CD14-positive monocyte (primary cell): ENCODE results near the gene MRM3. TPM values are rescaled to one million over a fixed set of nuclear protein-coding genes. Genes with fewer than 3 reads are reported as not detected.
"Not testable (repeated sequence)": the region's sequence is repeated elsewhere in the genome, so short reads cannot be mapped to it uniquely, and the experiment has no call there.

Source experiments
- DNase-seq, 3 donors: peaks; one replicate each; pipeline ENCODE4 v3.0.0-alpha.2; 2011 to 2022
- H2AFZ ChIP-seq: 2 replicates; pipeline ENCODE4 v1.6.0; 2012; ENCODE audit warnings: mild to moderate bottlenecking, low read depth, low read length, inconsistent platforms; ENCODE audit not compliant: insufficient read depth, poor library complexity, severe bottlenecking
- H3K27ac ChIP-seq, 2 donors: 1 replicate in 1 of 2; 2 replicates in 1 of 2; pipeline ENCODE4 v1.5.1; 2012 to 2013; ENCODE audit warnings: low read length in 2 of 2, control low read depth in 1 of 2, inconsistent platforms in 1 of 2, low read depth in 1 of 2, mild to moderate bottlenecking in 1 of 2
- H3K27me3 ChIP-seq, 2 donors: one replicate each; pipeline versions ENCODE4 v1.6.0 to v1.6.1; 2011 to 2013; ENCODE audit warnings: low read length in 2 of 2; ENCODE audit not compliant: control insufficient read depth in 2 of 2, insufficient read depth in 2 of 2
- H3K36me3 ChIP-seq, 2 donors: replicated peaks in 1 of 2; 1 replicate in 1 of 2; 2 replicates in 1 of 2; pipeline versions ENCODE4 v1.5.1 to v1.6.1; 2012 to 2013; ENCODE audit warnings: low read length in 2 of 2, control low read depth in 1 of 2, inconsistent platforms in 1 of 2, mild to moderate bottlenecking in 1 of 2; ENCODE audit not compliant: insufficient read depth in 2 of 2, control insufficient read depth in 1 of 2
- H3K4me1 ChIP-seq, 2 donors: 1 replicate in 1 of 2; 2 replicates in 1 of 2; pipeline versions ENCODE4 v1.5.1 to v1.6.1; 2012 to 2013; ENCODE audit warnings: low read length in 2 of 2, control low read depth in 1 of 2, inconsistent platforms in 1 of 2, mild to moderate bottlenecking in 1 of 2, moderate library complexity in 1 of 2; ENCODE audit not compliant: insufficient read depth in 2 of 2, control insufficient read depth in 1 of 2
- H3K4me2 ChIP-seq: replicated peaks from 2 replicates; pipeline ENCODE3; 2012; ENCODE audit warnings: low read length, moderate library complexity, mild to moderate bottlenecking; ENCODE audit not compliant: poor library complexity, severe bottlenecking; ENCODE audit errors: extremely low read depth
- H3K4me3 ChIP-seq, 3 experiments: fragments of 200-600 bp in 1 of 3; sonication (generic) in 1 of 3; replicated peaks in 1 of 3; 1 replicate in 2 of 3; 2 replicates in 1 of 3; pipeline ENCODE4 v1.5.1; 2011 to 2013; ENCODE audit warnings: low read length in 3 of 3, mild to moderate bottlenecking in 3 of 3, control low read depth in 2 of 3, low read depth in 2 of 3, inconsistent platforms in 1 of 3, moderate library complexity in 1 of 3
- H3K79me2 ChIP-seq: 2 replicates; pipeline ENCODE4 v1.6.0; 2012; ENCODE audit warnings: mild to moderate bottlenecking, control low read depth, inconsistent platforms, low read length, moderate library complexity; ENCODE audit not compliant: insufficient read depth
- H3K9ac ChIP-seq: 2 replicates; pipeline ENCODE4 v1.6.0; 2017; ENCODE audit warnings: low read length, mild to moderate bottlenecking; ENCODE audit not compliant: insufficient read depth, poor library complexity, severe bottlenecking
- H3K9me3 ChIP-seq, 2 donors: replicated peaks in 1 of 2; 1 replicate in 1 of 2; 2 replicates in 1 of 2; pipeline versions ENCODE4 v1.5.1 to v1.6.1; 2012 to 2013; ENCODE audit warnings: low read length in 2 of 2, control low read depth in 1 of 2; ENCODE audit not compliant: control insufficient read depth in 1 of 2, insufficient read depth in 1 of 2
- H4K20me1 ChIP-seq: 2 replicates; pipeline ENCODE4 v1.6.0; 2012; ENCODE audit warnings: mild to moderate bottlenecking, low read length, control low read depth, moderate library complexity; ENCODE audit not compliant: insufficient read depth
- H3K27ac Mint-ChIP-seq, 7 donors: one replicate each; pipeline ENCODE4 v1.8.0; 2020; ENCODE audit warnings: mild to moderate bottlenecking in 7 of 7, mixed read lengths in 7 of 7, moderate library complexity in 6 of 7, inconsistent platforms in 2 of 7
- H3K27me3 Mint-ChIP-seq, 3 donors: one replicate each; pipeline ENCODE4 v1.8.0; 2021 to 2022; ENCODE audit warnings: low read depth in 3 of 3, mild to moderate bottlenecking in 3 of 3, mixed read lengths in 3 of 3, moderate library complexity in 3 of 3, inconsistent platforms in 1 of 3
- H3K36me3 Mint-ChIP-seq, 2 donors: one replicate each; pipeline ENCODE4 v1.8.0; 2020; ENCODE audit warnings: mixed read lengths in 2 of 2, inconsistent platforms in 1 of 2, mild to moderate bottlenecking in 1 of 2
- H3K4me1 Mint-ChIP-seq: one replicate; pipeline ENCODE4 v1.8.0; 2020; ENCODE audit warnings: mild to moderate bottlenecking, mixed read lengths
- H3K4me3 Mint-ChIP-seq, 2 donors: one replicate each; pipeline ENCODE4 v1.8.0; 2020; ENCODE audit warnings: mild to moderate bottlenecking in 2 of 2, mixed read lengths in 2 of 2, moderate library complexity in 1 of 2
- H3K9me3 Mint-ChIP-seq, 7 donors: one replicate each; pipeline ENCODE4 v1.8.0; 2020 to 2022; ENCODE audit warnings: mixed read lengths in 7 of 7, mild to moderate bottlenecking in 6 of 7, moderate library complexity in 6 of 7, inconsistent platforms in 2 of 7
- CTCF ChIP-seq: fragments of 200-600 bp; IDR thresholded peaks from one replicate; pipeline ENCODE4 v1.8.0; 2022; ENCODE audit warnings: antibody characterized with exemption, mild to moderate bottlenecking
- whole genome bisulfite sequencing: methylation state at CpG from one replicate; pipeline ENCODE4 v1.1.5; 2013; ENCODE audit warnings: missing lambda C conversion rate; ENCODE audit not compliant: insufficient coverage; 5-methylcytosine and 5-hydroxymethylcytosine counted together
- intact Hi-C, 2 donors: fragments of 100-400 bp; cut with micrococcal nuclease; formaldehyde crosslinking; loops; one replicate each; pipeline versions ENCODE4 v1.15.0 to v1.15.1; 2023
- polyA plus RNA-seq, 3 donors: library from polyadenylated mRNA; depleted of rRNA in 1 of 3; unstranded in 2 of 3; stranded (reverse) in 1 of 3; fragments of 300-500 nt in 2 of 3; fragments of >200 nt in 1 of 3; fragmentation: Illumina TruSeq in 2 of 3; gene quantifications; 1 replicate in 2 of 3; 2 replicates in 1 of 3; pipeline ENCODE4 v1.2.3, GENCODE V29; 2012 to 2021

The MRM3 gene
- polyA plus RNA-seq, 3 donors = 9.3 to 15.4 (median 12.8) TPM

GRCh38 chr17:804541-805435 is 22.6 kb downstream of the MRM3 start:
- no peaks in the 10 kb centered on the region for H4K20me1 ChIP-seq
- no peak for TF ChIP-seq CTCF
- Mint-ChIP-seq H3K27me3 (peaks cover 2 to 19% (median 9%) of the 10 kb centered on the region in 3 donors), H3K36me3 (no peaks in the 10 kb centered on the region), H3K4me1 (no peaks in the 10 kb centered on the region), H3K4me3 (no peak overlapping the region), H3K9me3 (peaks cover 0 to 1% (median 0%) of the 10 kb centered on the region in 7 donors), H3K27ac (peak overlapping the region in 1 of 7 donors; percentile 18)
- H3K27ac ChIP-seq = no peak overlapping the region
- no peak overlapping the region for H3K4me3 ChIP-seq
- intact Hi-C loops = no loop called here
- H3K27me3 ChIP-seq = no peaks in the 10 kb centered on the region
- DNase-seq = no peak
- H3K9ac ChIP-seq = no peak overlapping the region
- no peaks in the 10 kb centered on the region for H3K9me3 ChIP-seq
- no peak overlapping the region for H2AFZ ChIP-seq
- no peak overlapping the region for H3K4me2 ChIP-seq
- H3K36me3 ChIP-seq = no peaks in the 10 kb centered on the region
- 93% methylated on average over 37 of the region's 41 CpGs for WGBS
- no peaks in the 10 kb centered on the region for H3K79me2 ChIP-seq
- H3K4me1 ChIP-seq = no peaks in the 10 kb centered on the region

- H2AFZ ChIP-seq, H3K9ac ChIP-seq, H3K36me3 Mint-ChIP-seq, H3K27me3 ChIP-seq, H3K79me2 ChIP-seq, H3K4me3 Mint-ChIP-seq, H3K9me3 ChIP-seq, H3K4me1 ChIP-seq, H3K27ac Mint-ChIP-seq, H3K4me1 Mint-ChIP-seq, H3K4me3 ChIP-seq, DNase-seq, intact Hi-C loops, H3K36me3 ChIP-seq, H3K4me2 ChIP-seq, H3K9me3 Mint-ChIP-seq, H4K20me1 ChIP-seq, H3K27ac ChIP-seq: not testable (repeated sequence)
- 96% methylated on average over 14 of the region's 23 CpGs for WGBS
- H3K27me3 Mint-ChIP-seq = peaks cover 2 to 19% (median 13%) of the 10 kb centered on the region in 3 donors
These were observed 23.7 kb downstream of the MRM3 start for GRCh38 chr17:805886-806285.
